Ovary (tissue), 9 donors: Measurements from ENCODE around the gene BPIFB4. TPM values are rescaled to one million over a fixed set of nuclear protein-coding genes. Genes with fewer than 3 reads are reported as not detected.

Experiments
- DNase-seq, 5 donors: peaks; one replicate each; pipeline ENCODE4 v3.0.0-alpha.2; 2019 to 2020
- H3K27ac ChIP-seq, 2 donors: fragments of 200-600 bp; one replicate each; pipeline versions ENCODE4 v1.5.1 to v1.8.0; 2019 to 2022
- H3K27me3 ChIP-seq: fragments of 200-600 bp; one replicate; pipeline ENCODE4 v1.8.0; 2022
- H3K36me3 ChIP-seq: fragments of 200-600 bp; sonication (generic); one replicate; pipeline ENCODE4 v1.5.1; 2019
- H3K4me1 ChIP-seq: one replicate; pipeline ENCODE4 v1.8.1; 2013; ENCODE audit warnings: mild to moderate bottlenecking, moderate library complexity; ENCODE audit not compliant: insufficient read depth
- H3K4me3 ChIP-seq: fragments of 200-600 bp; sonication (generic); one replicate; pipeline ENCODE4 v1.5.1; 2017
- H3K9me3 ChIP-seq, 2 donors: fragments of 200-600 bp in 1 of 2; sonication (generic) in 1 of 2; one replicate each; pipeline versions ENCODE4 v1.5.1 to v1.8.1; 2013 to 2019; ENCODE audit warnings: mild to moderate bottlenecking in 1 of 2, moderate library complexity in 1 of 2
- CTCF ChIP-seq, 3 donors: fragments of 450-650 bp in 2 of 3; fragments of 200-600 bp in 1 of 3; IDR thresholded peaks; one replicate each; pipeline versions ENCODE4 v1.5.1 to v1.8.0; 2016 to 2022; ENCODE audit warnings: antibody characterized with exemption in 3 of 3, mild to moderate bottlenecking in 1 of 3
- EP300 ChIP-seq: sonication (generic); formaldehyde crosslinking; IDR thresholded peaks from one replicate; pipeline ENCODE4 v1.6.1; 2017; ENCODE audit warnings: antibody characterized with exemption
- POLR2A ChIP-seq: fragments of 450-650 bp; IDR thresholded peaks from one replicate; pipeline ENCODE4 v1.6.1; 2017; ENCODE audit warnings: antibody characterized with exemption, mild to moderate bottlenecking, moderate library complexity
- WGBS, 3 donors: extraction: QIAGEN DNeasy Blood & Tissue Kit in 1 of 3; methylation state at CpG; one replicate each; pipeline versions ENCODE4 v1.1.5 to v1.1.7; 2013 to 2017; 5-methylcytosine and 5-hydroxymethylcytosine counted together
- intact Hi-C, 4 donors: fragments of 100-400 bp; cut with DNase I; formaldehyde crosslinking; loops; one replicate each; pipeline versions ENCODE4 v1.11.0 to v1.15.1; 2022 to 2023
- polyA plus RNA-seq, 2 donors: library from polyadenylated mRNA; stranded (reverse); fragments of 200-250 nt in 1 of 2; fragments of 350-450 nt in 1 of 2; fragmentation: Illumina TruSeq in 1 of 2; extraction: RNeasy Lipid Tissue Mini Kit (QIAGEN cat#74804) in 1 of 2; gene quantifications; one replicate each; pipeline ENCODE4 v1.2.3, GENCODE V29; 2013 to 2014
- total RNA-seq, 7 donors: library from RNA; depleted of rRNA in 2 of 7; stranded (reverse); fragments of >200 nt in 2 of 7; fragmentation: NEBNext Ultra II Directional in 3 of 7; extraction: Animal tissue kit (Norgen Biotek cat#: 25700) in 3 of 7; gene quantifications; one replicate each; pipeline versions ENCODE4 v1.1.0 to v1.2.4, GENCODE V29; 2016 to 2023
- donor health status: DM: no; HTN: no; CAD: no; lungs with moderate emphysema.
- donor health status: DM: no; HTN: no; CAD: no.
- donor health status: Bipolar disorder and iron deficiency.
- donor health status: DM: yes; HTN: yes; CAD: no.
- donor health status: DM: no; HTN: no; CAD: no.
- donor health status: DM: yes; HTN: yes; CAD: no.

The BPIFB4 gene
- total and polyA plus RNA-seq, 9 donors = not detected

GRCh38 chr20:33064572-33065287, 14.7 kb upstream of the BPIFB4 start:
- WGBS, 3 donors = 88 to 91% (median 90%) methylated on average over 11 of the region's 11 CpGs
- Histone ChIP-seq H3K4me3 (no peak overlapping the region), H3K36me3 (no peaks in the 10 kb centered on the region), H3K9me3 (no peaks in the 10 kb centered on the region), H3K4me1 (no peaks in the 10 kb centered on the region), H3K27me3 (no peaks in the 10 kb centered on the region), H3K27ac (no peak overlapping the region)
- TF ChIP-seq POLR2A (no peak), EP300 (no peak), CTCF (IDR thresholded peaks at IDR 0.05) (no peak)
- intact Hi-C loops = loop anchor here in 1 of 4 donors (10.0 kb wide), 1 partner anchor 60 kb away; the partner anchor contains the start of genes BPIFB2 and SUN5
- DNase-seq = no peak

- intact Hi-C loops = loop anchor here in 1 of 4 donors (10.0 kb wide), 1 partner anchor 61 kb away; the partner anchor contains the start of genes BPIFB2 and SUN5
- Histone ChIP-seq H3K27me3 (no peaks in the 10 kb centered on the region), H3K9me3 (no peaks in the 10 kb centered on the region), H3K4me1 (no peaks in the 10 kb centered on the region), H3K4me3 (no peak overlapping the region), H3K27ac (no peak overlapping the region), H3K36me3 (no peaks in the 10 kb centered on the region)
- WGBS, 3 donors = 78 to 81% (median 78%) methylated on average over 9 of the region's 9 CpGs
- DNase-seq = no peak
- no peak for TF ChIP-seq POLR2A
- no peak for TF ChIP-seq EP300
- TF ChIP-seq CTCF (IDR thresholded peaks at IDR 0.05) = no peak
Observed at GRCh38 chr20:33065785-33066184, 13.7 kb upstream of the BPIFB4 start.

- Histone ChIP-seq H3K27me3 (no peaks in the 10 kb centered on the region), H3K9me3 (no peaks in the 10 kb centered on the region), H3K36me3 (no peaks in the 10 kb centered on the region), H3K4me1 (no peaks in the 10 kb centered on the region), H3K4me3 (no peak overlapping the region), H3K27ac (no peak overlapping the region)
- no peak for DNase-seq
- WGBS, 3 donors = 71 to 77% (median 73%) methylated on average over 3 of the region's 3 CpGs
- intact Hi-C loops = loop anchor here in 1 of 4 donors (10.0 kb wide), 1 partner anchor 63 kb away; the partner anchor contains the start of genes BPIFB2 and SUN5
- TF ChIP-seq CTCF (IDR thresholded peaks at IDR 0.05) = no peak
- TF ChIP-seq POLR2A = no peak
- TF ChIP-seq EP300 = no peak
Observed at GRCh38 chr20:33067806-33068205, 11.6 kb upstream of the BPIFB4 start.

- H3K27ac ChIP-seq = no peak overlapping the region
- intact Hi-C loops = loop anchor here in 1 of 4 donors (10.0 kb wide), 1 partner anchor 64 kb away; the partner anchor contains the start of genes BPIFB2 and SUN5
- H3K4me1 ChIP-seq = no peaks in the 10 kb centered on the region
- no peaks in the 10 kb centered on the region for H3K36me3 ChIP-seq
- no peaks in the 10 kb centered on the region for H3K27me3 ChIP-seq
- no peaks in the 10 kb centered on the region for H3K9me3 ChIP-seq
- H3K4me3 ChIP-seq = no peak overlapping the region
- WGBS, 3 donors = 68 to 70% (median 69%) methylated on average over 12 of the region's 12 CpGs
- TF ChIP-seq POLR2A (no peak), CTCF (IDR thresholded peaks at IDR 0.05) (no peak)
- DNase-seq = no peak
Observed at GRCh38 chr20:33068251-33068939, 11.0 kb upstream of the BPIFB4 start.
